ENCODE measurements around the gene LRP11. TPM values are rescaled to one million over a fixed set of nuclear protein-coding genes. Genes with fewer than 3 reads are reported as not detected.

The LRP11 gene
- total and polyA plus RNA-seq, 9 of the 15 experiments (the other 6 are each of a cell fraction or from before 2014, with no cell fraction given), result 0.51 to 3.5 (median 2.4) TPM

- TF ChIP-seq SP1 (CRISPR knock-in tag; IDR thresholded peaks at IDR 0.05) (peak; percentile 51; the same call in 1 of the 2 replicates), ZNF77 (CRISPR knock-in tag; IDR thresholded peaks at IDR 0.05) (no peak), DPF2 (IDR thresholded peaks at IDR 0.05) (peak; percentile 83), NFE2 (IDR thresholded peaks at IDR 0.05; ENCODE audit: low read depth) (peak; percentile 90), PCBP1 (IDR thresholded peaks at IDR 0.05; ENCODE audit: low read depth, low read length, poor library complexity, severe bottlenecking) (no peak), ZNF23 (CRISPR knock-in tag; IDR thresholded peaks at IDR 0.05) (no peak), MEF2D (tag; conservative IDR thresholded peaks at IDR 0.05; ENCODE audit: low read depth) (no peak), JUND (IDR thresholded peaks at IDR 0.05; ENCODE audit: borderline replicate concordance, low read depth, low read length) (peak; percentile 37; the same call in 1 of the 2 replicates), JUND (tag; IDR thresholded peaks at IDR 0.05; ENCODE audit: borderline replicate concordance, low read depth, low read length) (peak; percentile 65; the same call in 1 of the 3 replicates), PRDM10 (IDR thresholded peaks at IDR 0.05; ENCODE audit: partially characterized antibody) (no peak), BRF2 (IDR thresholded peaks at IDR 0.05; ENCODE audit: borderline replicate concordance, insufficient read depth, insufficient read length) (no peak), MIER1 (IDR thresholded peaks at IDR 0.05; ENCODE audit: low read depth) (no peak; the same call in 1 of the 2 replicates), ZEB2 (IDR thresholded peaks at IDR 0.05) (peak; percentile 94), RCOR1 (IDR thresholded peaks at IDR 0.05; ENCODE audit: borderline replicate concordance in 1 of 2, low read depth in 2 of 2, low read length in 2 of 2) (0 out of 4 replicates have a peak, but pooled peaks of 1 of the 2 experiments have one; percentile 43), HDAC8 (tag; IDR thresholded peaks at IDR 0.05) (no peak), BHLHE40 (IDR thresholded peaks at IDR 0.05; ENCODE audit: low read length) (no peak), ZNF232 (CRISPR knock-in tag; IDR thresholded peaks at IDR 0.05) (no peak), CXXC5 (CRISPR knock-in tag; IDR thresholded peaks at IDR 0.05) (no peak), KAT8 (IDR thresholded peaks at IDR 0.05; ENCODE audit: low read depth) (no peak), ATF1 (CRISPR knock-in tag; IDR thresholded peaks at IDR 0.05) (no peak), ATF1 (tag; IDR thresholded peaks at IDR 0.05) (no peak), ZNF398 (CRISPR knock-in tag; IDR thresholded peaks at IDR 0.05) (no peak), TAF15 (IDR thresholded peaks at IDR 0.05; ENCODE audit: low read depth, low read length) (no peak), YBX1 (IDR thresholded peaks at IDR 0.05) (no peak), NFXL1 (CRISPR knock-in tag; IDR thresholded peaks at IDR 0.05) (no peak)
These were observed 3.9 kb upstream of the LRP11 start (continued) for GRCh38 chr6:149867876-149868640.
